Activated CD4-positive, alpha-beta T cell treated with anti-CD3 and anti-CD28 coated beads for 36 hours (primary cell): Measurements from ENCODE around the gene PSME3IP1. TPM values are rescaled to one million over a fixed set of nuclear protein-coding genes. Genes with fewer than 3 reads are reported as not detected.
"Not testable (repeated sequence)": the region's sequence is repeated elsewhere in the genome, so short reads cannot be mapped to it uniquely, and the experiment has no call there.

Source experiments
- ATAC-seq: fragments of 200-7000 bp; cut with Tn5 transposase; one replicate; pipeline ENCODE4 v1.10.0; 2021; ENCODE audit warnings: mild to moderate bottlenecking, moderate library complexity
- CTCF ChIA-PET: fragments of 350-600 bp; sonication (Branson Sonifier 250); formaldehyde crosslinking; loops from one replicate; lab custom pipeline; 2021; ENCODE audit warnings: antibody characterized with exemption; lab: Charles Lee
- POLR2A ChIA-PET: fragments of 350-600 bp; sonication (Branson Sonifier 250); formaldehyde crosslinking; loops from one replicate; lab custom pipeline; 2021; ENCODE audit warnings: antibody characterized with exemption, inconsistent platforms; lab: Charles Lee
- DNase-seq: peaks from one replicate; pipeline ENCODE4 v3.0.0-alpha.2; 2020
- H3K27ac Mint-ChIP-seq: one replicate; pipeline ENCODE4 v1.8.0; 2021; ENCODE audit warnings: mixed read lengths
- H3K27me3 Mint-ChIP-seq: one replicate; pipeline ENCODE4 v1.8.0; 2021; ENCODE audit warnings: mixed read lengths
- H3K36me3 Mint-ChIP-seq: one replicate; pipeline ENCODE4 v1.8.0; 2021; ENCODE audit warnings: low read depth, mixed read lengths
- H3K4me1 Mint-ChIP-seq: one replicate; pipeline ENCODE4 v1.8.0; 2021; ENCODE audit warnings: mixed read lengths
- H3K4me3 Mint-ChIP-seq: one replicate; pipeline ENCODE4 v1.8.0; 2021; ENCODE audit warnings: mild to moderate bottlenecking, moderate library complexity, mixed read lengths
- H3K9me3 Mint-ChIP-seq: one replicate; pipeline ENCODE4 v1.8.0; 2021; ENCODE audit warnings: low read depth, mixed read lengths
- intact Hi-C, 2 experiments: fragments of 100-400 bp; cut with DNase I in 1 of 2; cut with micrococcal nuclease in 1 of 2; formaldehyde crosslinking; loops; one replicate each; pipeline versions ENCODE4 v1.14.2 to v1.15.1; 2022 to 2024; cut with DNase I, micrococcal nuclease
- total RNA-seq, 2 experiments: library from RNA; stranded (reverse); gene quantifications; one replicate each; pipeline ENCODE4 v1.2.3, GENCODE V29; 2021

PSME3IP1 gene
- total RNA-seq, 2 experiments from 2014 or later = 111 to 156 TPM

DNA sequence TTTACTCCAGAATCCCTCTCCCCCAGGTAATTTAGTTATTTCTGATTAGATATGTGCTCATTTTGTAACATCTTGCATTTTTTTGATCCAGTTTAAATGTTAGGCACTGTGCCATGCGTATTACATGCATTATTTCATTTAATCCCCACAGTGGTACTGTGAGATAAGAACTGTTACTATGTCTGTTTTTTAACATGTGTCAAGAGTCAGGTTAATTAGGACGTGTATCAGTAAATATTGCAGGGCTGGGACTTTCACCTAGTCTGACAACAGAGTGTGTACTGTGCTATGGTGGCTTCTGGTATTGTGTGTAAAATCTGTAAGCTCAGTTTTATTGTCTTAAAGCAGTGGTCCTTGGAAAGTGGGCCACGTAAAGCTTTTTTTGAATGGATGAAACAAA lies 10.9 kb upstream of the PSME3IP1 start:
- no peak overlapping the region for H3K4me3 Mint-ChIP-seq

DNA sequence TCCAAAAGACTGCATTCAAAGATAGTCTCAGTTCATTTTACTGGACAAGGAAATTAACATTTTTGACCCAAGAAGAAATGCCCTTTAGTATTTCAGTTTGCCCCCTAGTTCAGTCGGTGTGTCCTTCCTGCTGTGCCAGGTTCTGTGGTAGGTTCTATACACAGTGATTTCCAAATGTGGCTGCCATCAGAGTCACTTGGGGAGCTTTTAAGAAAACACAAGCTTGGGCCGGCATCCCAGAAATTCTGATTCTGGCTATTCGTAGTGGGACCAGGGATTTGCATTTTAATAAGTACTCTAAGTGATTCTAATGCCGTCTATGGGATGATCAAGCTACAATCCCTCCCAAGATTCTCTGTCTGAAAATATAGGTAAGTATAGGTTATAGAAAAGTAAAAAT lies 10.4 kb upstream of the PSME3IP1 start:
- H3K27ac Mint-ChIP-seq = no peak overlapping the region
- H3K9me3 Mint-ChIP-seq = no peaks in the 10 kb centered on the region
- ATAC-seq (no peak), DNase-seq (no peak)
- H3K4me3 Mint-ChIP-seq = no peak overlapping the region
- H3K4me1 Mint-ChIP-seq = peaks cover 23% of the 10 kb centered on the region
- no peaks in the 10 kb centered on the region for H3K27me3 Mint-ChIP-seq
- POLR2A ChIA-PET = no interaction called here
- peaks cover 5% of the 10 kb centered on the region for H3K36me3 Mint-ChIP-seq
- intact Hi-C loops = no loop called here
- CTCF ChIA-PET = interaction anchor here (1.4 kb wide), 2 partner anchors 9 to 221 kb away, joined by 3 read pairs; no protein-coding TSS in a partner anchor

More for the DNA sequence above, 10.9 kb upstream of the PSME3IP1 start:
- ChIA-PET POLR2A (interaction anchor here (0.7 kb wide), 1 partner anchor 70 kb away, joined by 3 read pairs; no protein-coding TSS in a partner anchor), CTCF (interaction anchor here (0.7 to 1.4 kb wide), 4 partner anchors 9 to 221 kb away, joined by 3 read pairs; no protein-coding TSS in a partner anchor)
- DNase-seq (no peak), ATAC-seq (no peak)
- peaks cover 5% of the 10 kb centered on the region for H3K36me3 Mint-ChIP-seq
- no peak overlapping the region for H3K27ac Mint-ChIP-seq
- H3K9me3 Mint-ChIP-seq = no peaks in the 10 kb centered on the region
- H3K4me1 Mint-ChIP-seq = peaks cover 21% of the 10 kb centered on the region
- intact Hi-C loops = no loop called here
- H3K27me3 Mint-ChIP-seq = no peaks in the 10 kb centered on the region

DNA sequence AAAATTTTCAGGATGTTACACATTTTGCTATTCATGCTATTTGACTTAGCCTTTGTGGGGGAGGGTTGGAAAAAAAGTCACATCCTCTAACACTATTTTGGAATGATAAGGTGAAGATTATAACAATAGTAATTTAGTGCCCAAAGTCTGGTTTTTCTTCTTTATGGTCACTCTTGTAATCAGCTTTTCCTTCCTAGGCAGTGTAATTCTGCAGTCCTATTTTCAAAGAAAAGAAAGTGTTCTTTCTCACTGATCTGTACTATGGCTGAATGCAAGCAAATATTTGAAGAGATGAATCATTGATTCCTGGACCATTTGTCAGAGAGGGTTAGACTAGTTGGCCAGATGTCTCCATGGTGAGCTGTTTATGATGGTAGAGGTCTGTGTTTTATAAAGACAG lies 8.7 kb upstream of the PSME3IP1 start:
- Mint-ChIP-seq H3K4me1 (peaks cover 31% of the 10 kb centered on the region), H3K27ac (no peak overlapping the region), H3K9me3 (no peaks in the 10 kb centered on the region), H3K4me3 (no peak overlapping the region), H3K27me3 (no peaks in the 10 kb centered on the region), H3K36me3 (peaks cover 7% of the 10 kb centered on the region)
- DNase-seq (no peak), ATAC-seq (peak; percentile 47)
- intact Hi-C loops = no loop called here
- CTCF ChIA-PET = interaction anchor here (0.6 to 1.9 kb wide), 4 partner anchors 11 to 357 kb away, joined by 3 to 7 read pairs (median 3); no protein-coding TSS in a partner anchor
- POLR2A ChIA-PET = interaction anchor here (0.7 kb wide), 1 partner anchor 10 kb away, joined by 4 read pairs; no protein-coding TSS in a partner anchor

DNA sequence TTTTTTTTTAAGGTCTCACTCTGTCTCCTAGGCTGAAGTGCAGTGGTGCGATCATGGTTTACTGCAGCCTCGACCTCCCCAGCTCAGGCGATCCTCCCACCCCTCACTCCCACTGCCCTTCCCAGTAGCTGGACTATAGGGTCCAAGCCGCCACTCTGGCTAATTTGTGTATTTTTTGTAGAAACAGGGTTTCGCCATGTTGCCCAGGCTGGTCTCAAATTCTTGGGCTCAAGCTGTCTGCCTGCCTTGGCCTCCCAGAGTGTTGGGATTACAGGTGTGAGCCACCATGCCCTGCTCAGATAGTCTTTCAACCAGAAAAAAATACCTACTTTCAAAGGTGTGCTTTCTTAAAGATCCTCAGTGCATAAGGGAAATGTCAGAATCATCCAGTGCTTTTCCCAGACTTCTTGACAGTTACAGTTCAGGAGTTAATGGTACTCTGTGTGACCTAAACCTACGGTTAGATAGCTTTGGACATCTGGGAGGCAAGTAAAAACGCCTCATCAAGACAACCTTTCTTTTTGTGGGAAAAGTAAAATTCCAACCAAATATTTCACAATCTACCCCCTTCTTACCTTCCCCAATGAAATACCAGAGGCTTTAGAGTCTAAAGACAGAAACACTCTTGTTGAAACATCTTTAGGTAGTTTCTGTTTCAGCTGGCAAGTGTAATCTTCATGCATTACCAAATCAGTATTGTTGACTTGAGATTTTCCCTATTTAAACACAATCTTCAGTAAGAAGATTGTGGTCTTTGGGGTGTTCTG lies 7.1 kb upstream of the PSME3IP1 start:
- Mint-ChIP-seq H3K9me3 (no peaks in the 10 kb centered on the region), H3K36me3 (peaks cover 9% of the 10 kb centered on the region), H3K27ac (no peak overlapping the region), H3K4me3 (no peak overlapping the region), H3K4me1 (peaks cover 38% of the 10 kb centered on the region), H3K27me3 (no peaks in the 10 kb centered on the region)
- ATAC-seq = no peak
- CTCF ChIA-PET = interaction anchor here (1.1 to 1.9 kb wide), 4 partner anchors 9 to 48 kb away, joined by 3 to 7 read pairs (median 4); no protein-coding TSS in a partner anchor
- POLR2A ChIA-PET = no interaction called here
- intact Hi-C loops = no loop called here
- DNase-seq = no peak

DNA sequence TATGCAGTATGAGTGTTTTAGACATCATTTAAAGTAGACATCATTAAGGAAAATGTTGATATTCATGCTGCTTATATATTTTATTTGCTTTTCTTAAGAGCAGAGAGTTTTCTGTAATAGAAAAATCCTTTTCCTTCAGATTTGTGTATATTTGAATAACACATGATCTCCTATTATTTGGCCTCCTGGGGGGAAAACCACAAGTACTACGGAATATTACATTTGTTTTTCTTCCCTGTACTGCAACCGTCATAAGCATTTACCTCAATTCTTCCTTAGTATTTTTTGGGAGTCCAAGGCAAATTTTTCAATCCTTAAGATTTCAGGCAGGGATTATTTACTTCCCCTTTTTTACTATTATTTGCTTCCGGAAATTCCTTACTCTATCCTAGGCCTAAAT lies 6.3 kb upstream of the PSME3IP1 start:
- intact Hi-C loops = no loop called here
- POLR2A ChIA-PET = no interaction called here
- H3K27me3 Mint-ChIP-seq = no peaks in the 10 kb centered on the region

DNA sequence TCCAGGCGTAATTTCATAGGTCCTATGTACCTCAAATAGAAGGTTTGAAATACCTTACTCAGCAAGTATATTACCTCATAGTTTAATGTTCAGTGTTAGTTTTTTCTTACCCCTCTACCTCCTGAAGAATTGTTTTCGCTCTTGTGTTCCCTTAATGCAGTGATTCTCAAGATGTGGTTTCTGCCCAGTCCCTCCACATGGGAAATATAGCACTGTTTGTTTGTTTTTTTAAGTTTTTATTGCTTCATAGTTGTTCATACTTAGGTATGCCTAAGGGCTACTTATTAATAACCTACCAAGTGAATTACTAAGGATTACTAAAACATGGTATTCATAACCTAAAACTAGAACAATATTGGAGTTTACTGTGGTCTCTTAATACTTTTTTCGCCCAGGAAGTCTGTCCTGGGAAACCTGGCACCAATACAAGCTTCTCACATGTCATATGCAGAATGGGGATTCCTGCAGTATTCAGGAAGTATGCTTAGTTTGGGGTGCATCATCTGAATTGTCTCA lies 5.3 kb upstream of the PSME3IP1 start:
- Mint-ChIP-seq H3K4me3 (no peak overlapping the region), H3K27me3 (no peaks in the 10 kb centered on the region), H3K9me3 (no peaks in the 10 kb centered on the region), H3K36me3 (peaks cover 11% of the 10 kb centered on the region), H3K4me1 (peaks cover 41% of the 10 kb centered on the region), H3K27ac (no peak overlapping the region)
- POLR2A ChIA-PET = no interaction called here
- CTCF ChIA-PET = interaction anchor here (0.7 to 0.8 kb wide), 2 partner anchors 73 to 106 kb away, joined by 3 read pairs; no protein-coding TSS in a partner anchor
- ATAC-seq (no peak), DNase-seq (no peak)
- intact Hi-C loops = no loop called here

More for the DNA sequence above, 6.3 kb upstream of the PSME3IP1 start:
- DNase-seq (no peak), ATAC-seq (no peak)
- Mint-ChIP-seq H3K27ac (no peak overlapping the region), H3K9me3 (no peaks in the 10 kb centered on the region), H3K4me1 (peaks cover 41% of the 10 kb centered on the region), H3K36me3 (peaks cover 9% of the 10 kb centered on the region), H3K4me3 (no peak overlapping the region)
- CTCF ChIA-PET = interaction anchor here (0.7 to 1.4 kb wide), 4 partner anchors 10 to 336 kb away, joined by 3 to 4 read pairs (median 3); no protein-coding TSS in a partner anchor

DNA sequence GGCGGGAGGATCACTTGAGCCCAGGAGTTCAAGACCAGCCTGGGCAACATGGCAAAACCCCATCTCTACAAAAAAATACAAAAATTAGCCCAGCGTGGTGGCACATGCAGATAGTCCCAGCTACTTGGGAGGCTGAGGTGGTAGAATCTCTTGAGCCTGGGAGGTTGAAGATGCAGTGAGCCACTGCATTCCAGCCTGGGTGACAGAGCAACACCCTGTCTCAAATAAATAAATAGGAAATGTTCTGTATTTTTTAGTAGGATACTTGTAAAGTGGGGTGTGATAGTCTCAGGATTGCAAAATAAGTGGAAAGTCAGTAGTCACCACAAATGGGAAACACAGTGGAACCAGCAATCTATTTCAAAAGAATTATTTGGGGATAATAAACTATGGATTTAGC lies 4.3 kb upstream of the PSME3IP1 start:
- no peak overlapping the region for H3K4me3 Mint-ChIP-seq
- ChIA-PET POLR2A (no interaction called here), CTCF (interaction anchor here (0.7 to 0.8 kb wide), 3 partner anchors 74 to 105 kb away, joined by 3 to 4 read pairs (median 3); no protein-coding TSS in a partner anchor)
- ATAC-seq (no peak), DNase-seq (no peak)
- H3K9me3 Mint-ChIP-seq = no peaks in the 10 kb centered on the region
- intact Hi-C loops = no loop called here
- H3K4me1 Mint-ChIP-seq = peaks cover 43% of the 10 kb centered on the region
- no peak overlapping the region for H3K27ac Mint-ChIP-seq
- H3K36me3 Mint-ChIP-seq = peaks cover 9% of the 10 kb centered on the region
- no peaks in the 10 kb centered on the region for H3K27me3 Mint-ChIP-seq

DNA sequence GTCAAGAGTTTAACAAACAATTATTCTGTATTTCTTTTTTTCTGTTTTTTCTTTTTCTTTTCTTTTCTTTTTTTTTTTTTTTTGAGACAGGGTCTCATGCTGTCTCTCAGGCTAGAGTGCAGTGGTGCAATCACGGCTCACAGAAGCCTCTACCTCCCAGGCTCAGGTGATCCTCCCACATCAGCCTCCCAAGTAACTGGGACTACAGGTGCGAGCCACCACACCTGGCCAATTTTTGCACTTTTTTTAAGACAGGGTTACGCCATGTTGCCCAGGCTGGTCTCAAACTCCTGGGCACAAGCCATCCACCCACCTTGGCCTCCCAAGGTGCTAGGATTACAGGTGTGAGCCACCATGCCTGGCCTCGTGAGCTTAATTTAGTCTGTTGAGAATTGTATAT lies 3.7 kb upstream of the PSME3IP1 start:
- H3K27me3 Mint-ChIP-seq, POLR2A ChIA-PET, H3K27ac Mint-ChIP-seq, H3K36me3 Mint-ChIP-seq, H3K4me3 Mint-ChIP-seq, H3K9me3 Mint-ChIP-seq, ATAC-seq, DNase-seq: not testable (repeated sequence)
- intact Hi-C loops = loop anchor here (5.0 to 10.0 kb wide), 5 partner anchors 95 to 1008 kb away; partner anchors contain the start of genes CSNK2A2 (in 1 of the 2) and PLLP (in 1 of the 2)
- CTCF ChIA-PET = interaction anchor here (0.8 to 1.4 kb wide), 2 partner anchors 96 to 229 kb away, joined by 3 to 4 read pairs; no protein-coding TSS in a partner anchor
- peaks cover 46% of the 10 kb centered on the region for H3K4me1 Mint-ChIP-seq

DNA sequence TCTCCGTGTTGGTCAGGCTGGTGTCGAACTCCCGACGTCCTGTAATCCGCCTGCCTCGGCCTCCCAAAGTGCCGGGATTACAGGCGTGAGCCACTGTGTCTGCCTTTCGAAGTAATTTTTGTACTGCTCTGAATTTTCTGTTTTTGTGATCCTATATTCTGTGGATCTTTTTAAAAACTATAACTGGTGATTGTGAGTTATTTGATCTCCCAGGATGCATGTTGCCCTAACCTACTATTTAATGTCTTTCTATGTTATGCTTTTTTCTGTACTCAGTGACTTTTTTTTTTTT lies 2.8 kb upstream of the PSME3IP1 start:
- Mint-ChIP-seq H3K36me3 (peaks cover 12% of the 10 kb centered on the region), H3K27ac (no peak overlapping the region), H3K9me3 (no peaks in the 10 kb centered on the region), H3K27me3 (no peaks in the 10 kb centered on the region), H3K4me3 (peak overlapping the region; percentile 10), H3K4me1 (peaks cover 48% of the 10 kb centered on the region)
- ChIA-PET CTCF (interaction anchor here (1.4 kb wide), 1 partner anchor 229 kb away, joined by 3 read pairs; no protein-coding TSS in a partner anchor), POLR2A (no interaction called here)
- ATAC-seq (no peak), DNase-seq (no peak)
- intact Hi-C loops = loop anchor here (5.0 to 10.0 kb wide), 5 partner anchors 96 to 1009 kb away; partner anchors contain the start of genes CSNK2A2 (in 1 of the 2) and PLLP (in 1 of the 2)

DNA sequence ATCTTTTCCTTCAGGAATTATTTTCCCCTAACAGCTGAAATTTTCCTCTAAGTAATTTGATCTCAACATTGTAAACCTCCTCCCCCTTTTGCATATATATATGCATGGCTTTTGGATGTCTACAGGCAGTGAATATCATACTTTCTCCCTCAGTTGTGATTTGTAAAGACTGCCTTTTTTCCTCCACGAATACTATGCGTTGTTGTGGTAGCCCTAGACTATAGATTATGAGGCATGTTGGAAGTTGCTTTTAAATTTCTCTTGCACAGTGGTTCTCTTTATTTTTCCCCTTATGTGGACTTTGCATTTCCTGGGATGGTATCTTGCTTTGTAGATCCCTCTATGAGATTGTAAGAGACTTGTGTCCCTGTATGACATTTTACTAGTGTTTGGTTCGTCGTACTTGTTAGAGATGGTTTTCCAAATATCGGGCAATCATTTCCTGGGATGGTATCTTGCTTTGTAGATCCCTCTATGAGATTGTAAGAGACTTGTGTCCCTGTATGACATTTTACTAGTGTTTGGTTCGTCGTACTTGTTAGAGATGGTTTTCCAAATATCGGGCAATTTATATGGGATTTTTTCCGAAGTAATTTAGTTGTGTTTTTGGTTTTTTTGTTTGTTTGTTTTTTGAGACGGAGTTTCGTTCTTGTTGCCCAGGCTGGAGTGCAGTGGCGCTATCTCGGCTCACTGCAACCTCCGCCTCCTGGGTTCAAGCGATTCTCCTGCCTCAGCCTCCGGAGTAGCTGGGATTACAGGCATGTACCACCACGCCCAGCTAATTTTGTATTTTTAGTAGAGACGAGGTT lies 2.3 kb upstream of the PSME3IP1 start:
- DNase-seq, H3K9me3 Mint-ChIP-seq, H3K27me3 Mint-ChIP-seq, ATAC-seq, H3K27ac Mint-ChIP-seq: not testable (repeated sequence)
- ChIA-PET POLR2A (interaction anchor here (0.6 kb wide), 1 partner anchor 204 kb away, joined by 3 read pairs; no protein-coding TSS in a partner anchor), CTCF (interaction anchor here (0.9 to 1.0 kb wide), 2 partner anchors 9 to 104 kb away, joined by 3 read pairs; no protein-coding TSS in a partner anchor)
- intact Hi-C loops = loop anchor here (2.0 to 10.0 kb wide), 8 partner anchors 57 to 1009 kb away; partner anchors contain the start of genes KATNB1 (in 2 of the 2), ARL2BP (in 1 of the 2), CSNK2A2 (in 1 of the 2) and NUP93 (in 1 of the 2)
- Mint-ChIP-seq H3K36me3 (peaks cover 11% of the 10 kb centered on the region), H3K4me3 (peak overlapping the region; percentile 100), H3K4me1 (peaks cover 44% of the 10 kb centered on the region)
